ENCODE measurements around the gene LHPP. TPM values are rescaled to one million over a fixed set of nuclear protein-coding genes. Genes with fewer than 3 reads are reported as not detected.

LHPP gene
- total and polyA plus RNA-seq, 9 donors: 4.3 to 19.9 (median 12.6) TPM

- no peak overlapping the region for H3K4me3 ChIP-seq
- peaks cover 47% of the 10 kb centered on the region for H3K4me1 ChIP-seq (ENCODE audit: insufficient read depth)
- H3K36me3 ChIP-seq: no peaks in the 10 kb centered on the region
- peak; percentile 68 to 84 (median 76) for DNase-seq
- intact Hi-C loops (cut with DNase I): loop anchor here in 3 of 4 donors (2.0 to 5.0 kb wide), 5 partner anchors 70 to 160 kb away; partner anchors contain the start of genes FAM53B (in 2 of the 3) and EEF1AKMT2 (in 1 of the 3)
- WGBS, 3 donors: 16 to 24% (median 20%) methylated on average over 19 of the region's 19 CpGs
- TF ChIP-seq, protein P1, sequence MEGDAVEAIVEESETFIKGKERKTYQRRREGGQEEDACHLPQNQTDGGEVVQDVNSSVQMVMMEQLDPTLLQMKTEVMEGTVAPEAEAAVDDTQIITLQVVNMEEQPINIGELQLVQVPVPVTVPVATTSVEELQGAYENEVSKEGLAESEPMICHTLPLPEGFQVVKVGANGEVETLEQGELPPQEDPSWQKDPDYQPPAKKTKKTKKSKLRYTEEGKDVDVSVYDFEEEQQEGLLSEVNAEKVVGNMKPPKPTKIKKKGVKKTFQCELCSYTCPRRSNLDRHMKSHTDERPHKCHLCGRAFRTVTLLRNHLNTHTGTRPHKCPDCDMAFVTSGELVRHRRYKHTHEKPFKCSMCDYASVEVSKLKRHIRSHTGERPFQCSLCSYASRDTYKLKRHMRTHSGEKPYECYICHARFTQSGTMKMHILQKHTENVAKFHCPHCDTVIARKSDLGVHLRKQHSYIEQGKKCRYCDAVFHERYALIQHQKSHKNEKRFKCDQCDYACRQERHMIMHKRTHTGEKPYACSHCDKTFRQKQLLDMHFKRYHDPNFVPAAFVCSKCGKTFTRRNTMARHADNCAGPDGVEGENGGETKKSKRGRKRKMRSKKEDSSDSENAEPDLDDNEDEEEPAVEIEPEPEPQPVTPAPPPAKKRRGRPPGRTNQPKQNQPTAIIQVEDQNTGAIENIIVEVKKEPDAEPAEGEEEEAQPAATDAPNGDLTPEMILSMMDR (IDR thresholded peaks at IDR 0.05): peak; percentile 19 to 67 (median 34)
- TF ChIP-seq EP300 (IDR thresholded peaks at IDR 0.05): no peak
- no peaks in the 10 kb centered on the region for H3K27me3 ChIP-seq
- H3K9me3 ChIP-seq: no peaks in the 10 kb centered on the region
- peak overlapping the region; percentile 71 to 73 for H3K27ac ChIP-seq
Observed at GRCh38 chr10:124632064-124632531, 170.5 kb downstream of the LHPP start.

DNA sequence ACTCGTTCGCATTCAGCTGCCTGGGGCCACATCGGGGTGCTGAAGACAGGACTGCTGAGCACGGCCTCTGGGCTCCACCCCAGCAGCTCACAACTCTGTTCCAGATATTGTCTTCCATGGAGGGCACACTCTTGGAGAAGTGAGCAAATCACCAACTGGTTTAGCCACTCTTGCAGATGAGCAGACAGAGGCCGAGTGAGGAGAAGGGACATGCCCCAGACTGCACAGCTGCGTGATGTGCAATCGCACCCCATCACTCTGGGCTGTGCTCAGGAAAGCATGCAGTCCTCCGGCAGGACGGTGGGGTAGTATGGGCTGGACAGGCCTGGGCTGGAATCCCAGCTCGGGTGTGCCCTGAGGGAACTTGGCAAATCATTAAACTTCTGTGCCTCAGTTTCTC lies 170.9 kb downstream of the LHPP start:
- no peaks in the 10 kb centered on the region for H3K36me3 ChIP-seq
- H3K4me1 ChIP-seq (ENCODE audit: insufficient read depth): peaks cover 47% of the 10 kb centered on the region

DNA sequence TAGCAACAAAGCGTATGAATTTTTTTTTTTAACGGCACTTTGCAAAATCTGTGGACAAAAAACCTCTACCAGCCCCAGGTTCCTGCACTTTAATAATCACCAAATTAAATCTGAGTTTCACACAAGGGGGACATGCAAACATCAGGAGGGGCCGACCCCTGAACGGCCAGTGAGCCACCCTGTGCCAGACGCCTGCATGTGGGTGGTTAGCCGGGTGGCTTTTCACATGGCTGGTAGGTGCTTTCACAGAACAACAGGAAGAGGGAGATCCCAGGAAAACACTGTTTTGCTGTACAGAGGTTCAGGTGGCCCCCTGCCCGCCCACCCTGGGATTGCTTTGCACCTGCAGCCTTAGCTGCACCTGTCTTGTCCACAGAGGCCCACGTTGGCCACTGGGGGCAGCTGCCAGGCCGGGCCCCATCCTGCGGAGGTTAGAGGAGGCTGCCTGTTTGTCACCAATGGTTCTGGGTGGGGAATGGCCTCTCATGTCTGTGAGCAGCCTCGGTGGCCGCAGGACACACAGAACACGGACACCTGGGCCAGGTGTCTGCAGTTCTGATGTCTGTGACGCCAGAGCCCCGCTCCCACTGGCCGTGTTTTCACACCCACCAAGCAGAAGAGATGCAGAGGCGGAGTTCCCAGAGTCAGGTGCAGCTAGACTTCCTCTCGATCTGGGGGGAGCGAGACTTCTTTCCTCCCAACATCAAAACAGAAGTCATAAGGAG lies 174.8 kb downstream of the LHPP start:
- TF ChIP-seq, protein P1 (IDR thresholded peaks at IDR 0.05): no peak
- no peak for TF ChIP-seq POLR2A (IDR thresholded peaks at IDR 0.05)
- TF ChIP-seq EP300 (IDR thresholded peaks at IDR 0.05): no peak
- WGBS, 3 donors: 57 to 70% (median 60%) methylated on average over 19 of the region's 19 CpGs
- Histone ChIP-seq H3K36me3 (no peaks in the 10 kb centered on the region), H3K4me1 (ENCODE audit: insufficient read depth) (peaks cover 44% of the 10 kb centered on the region), H3K27ac (peak overlapping the region; percentile 44 to 51), H3K4me3 (no peak overlapping the region), H3K27me3 (no peaks in the 10 kb centered on the region), H3K9me3 (no peaks in the 10 kb centered on the region)
- intact Hi-C loops (cut with DNase I): loop anchor here in 1 of 4 donors (5.0 kb wide), 1 partner anchor 106 kb away; the partner anchor contains the start of gene FAM53B
- no peak for DNase-seq

More for the DNA sequence above, 170.9 kb downstream of the LHPP start:
- Histone ChIP-seq H3K27ac (peak overlapping the region in 1 of 2 donors; percentile 71), H3K4me3 (no peak overlapping the region), H3K9me3 (no peaks in the 10 kb centered on the region), H3K27me3 (no peaks in the 10 kb centered on the region)
- TF ChIP-seq EP300 (IDR thresholded peaks at IDR 0.05): no peak
- no peak for TF ChIP-seq POLR2A (IDR thresholded peaks at IDR 0.05)
- TF ChIP-seq, protein P1 (IDR thresholded peaks at IDR 0.05): no peak
- no peak for DNase-seq
- intact Hi-C loops (cut with DNase I): loop anchor here in 3 of 4 donors (2.0 to 5.0 kb wide), 5 partner anchors 70 to 160 kb away; partner anchors contain the start of genes FAM53B (in 2 of the 3) and EEF1AKMT2 (in 1 of the 3)
- WGBS, 3 donors: 59 to 66% (median 62%) methylated on average over 10 of the region's 10 CpGs

DNA sequence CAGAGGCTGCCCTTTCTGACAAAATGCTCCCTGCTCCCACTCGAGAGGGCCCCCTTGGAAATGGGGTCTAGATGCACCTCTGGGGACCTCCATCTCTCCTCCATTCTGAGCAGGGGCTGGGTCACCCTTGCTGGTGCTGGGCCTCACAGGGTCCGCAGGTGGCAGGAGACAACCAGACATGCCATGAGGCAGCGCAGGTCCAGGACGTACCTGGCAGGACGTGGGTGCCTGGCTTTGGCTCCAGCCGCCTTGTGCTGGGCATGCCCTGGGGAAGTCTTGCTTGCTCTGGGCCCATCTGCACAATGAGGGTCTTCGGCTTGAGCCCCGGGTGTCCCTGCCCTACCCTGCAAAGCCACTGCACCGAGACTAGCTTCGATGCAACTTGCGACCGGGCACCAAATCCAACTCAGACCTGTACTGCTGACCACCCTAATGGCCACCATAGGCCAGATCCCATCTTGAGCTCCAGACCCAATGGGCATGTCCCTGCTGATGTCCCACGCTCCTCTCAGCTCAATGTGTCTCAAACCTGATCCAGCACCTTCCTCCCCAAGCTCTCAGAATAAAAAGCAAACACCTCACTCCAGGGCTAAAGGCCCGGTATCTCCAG lies 175.6 kb downstream of the LHPP start:
- H3K36me3 ChIP-seq: no peaks in the 10 kb centered on the region
- TF ChIP-seq, protein P1 (IDR thresholded peaks at IDR 0.05): no peak
- TF ChIP-seq POLR2A (IDR thresholded peaks at IDR 0.05): no peak
- TF ChIP-seq EP300 (IDR thresholded peaks at IDR 0.05): no peak
- 94 to 96% (median 95%) methylated on average over 9 to 14 of the region's 14 CpGs for WGBS, 3 donors
- no peak for DNase-seq
- H3K27me3 ChIP-seq: no peaks in the 10 kb centered on the region
- intact Hi-C loops (cut with DNase I): loop anchor here in 1 of 4 donors (5.0 kb wide), 1 partner anchor 105 kb away; the partner anchor contains the start of gene FAM53B
- peak overlapping the region; percentile 44 to 51 for H3K27ac ChIP-seq
- peaks cover 38% of the 10 kb centered on the region for H3K4me1 ChIP-seq (ENCODE audit: insufficient read depth)
- no peaks in the 10 kb centered on the region for H3K9me3 ChIP-seq
- H3K4me3 ChIP-seq: no peak overlapping the region
